Measurements from ENCODE around the gene TGM1.

The TGM1 gene

DNA sequence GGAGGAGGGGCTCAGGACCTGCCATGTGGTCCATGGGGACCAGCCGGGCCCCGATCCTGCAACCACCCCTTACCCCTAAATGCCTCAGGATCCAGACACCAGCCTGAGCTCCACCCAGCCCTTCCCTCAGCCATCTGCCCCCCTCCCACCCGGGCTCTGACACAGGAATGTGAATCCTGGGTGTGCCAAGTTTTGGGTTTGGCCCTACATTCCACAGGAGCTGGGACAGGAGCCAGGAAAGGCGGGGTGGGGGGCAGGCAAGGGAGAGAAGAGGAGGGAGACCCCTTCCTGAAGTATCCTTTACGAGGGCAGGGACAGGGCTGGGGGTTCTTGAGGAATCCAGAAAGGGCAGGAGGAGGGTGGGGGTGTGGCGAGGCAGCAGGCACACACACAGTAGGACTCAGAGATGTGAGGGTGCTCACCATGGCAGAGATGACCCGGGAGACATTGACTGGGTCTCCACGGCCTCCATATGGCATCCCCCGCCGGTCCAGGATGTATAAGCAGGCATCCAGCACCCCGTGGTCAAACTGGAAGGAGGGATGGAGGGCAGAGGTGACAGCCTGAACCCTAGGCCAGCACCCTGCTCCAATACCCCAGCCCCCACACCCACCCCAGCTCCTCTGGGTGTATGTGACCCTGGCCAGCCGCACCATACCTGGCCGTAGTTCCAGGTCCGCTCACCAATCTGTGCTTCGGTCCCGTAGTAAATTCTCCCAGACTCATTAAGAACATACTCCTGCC lies 3.5 kb downstream of the TGM1 start:
- Histone ChIP-seq H3K4me3 (ENCODE audit: low read depth, low read length) (no peak overlapping the region), H3K4me1 (ENCODE audit: control insufficient read depth, insufficient read depth, low read length, unreplicated experiment) (peaks cover 8% of the 10 kb centered on the region), H2AFZ (ENCODE audit: low read length, unreplicated experiment) (no peak overlapping the region), H3K27ac (ENCODE audit: low read depth, low read length) (no peak overlapping the region), H3K79me2 (ENCODE audit: control insufficient read depth, insufficient read depth, low read length, unreplicated experiment) (no peaks in the 10 kb centered on the region), H3K36me3 (ENCODE audit: insufficient read depth, low read length) (no peaks in the 10 kb centered on the region), H3K27me3 (ENCODE audit: insufficient read depth, low read length) (no peaks in the 10 kb centered on the region)

DNA sequence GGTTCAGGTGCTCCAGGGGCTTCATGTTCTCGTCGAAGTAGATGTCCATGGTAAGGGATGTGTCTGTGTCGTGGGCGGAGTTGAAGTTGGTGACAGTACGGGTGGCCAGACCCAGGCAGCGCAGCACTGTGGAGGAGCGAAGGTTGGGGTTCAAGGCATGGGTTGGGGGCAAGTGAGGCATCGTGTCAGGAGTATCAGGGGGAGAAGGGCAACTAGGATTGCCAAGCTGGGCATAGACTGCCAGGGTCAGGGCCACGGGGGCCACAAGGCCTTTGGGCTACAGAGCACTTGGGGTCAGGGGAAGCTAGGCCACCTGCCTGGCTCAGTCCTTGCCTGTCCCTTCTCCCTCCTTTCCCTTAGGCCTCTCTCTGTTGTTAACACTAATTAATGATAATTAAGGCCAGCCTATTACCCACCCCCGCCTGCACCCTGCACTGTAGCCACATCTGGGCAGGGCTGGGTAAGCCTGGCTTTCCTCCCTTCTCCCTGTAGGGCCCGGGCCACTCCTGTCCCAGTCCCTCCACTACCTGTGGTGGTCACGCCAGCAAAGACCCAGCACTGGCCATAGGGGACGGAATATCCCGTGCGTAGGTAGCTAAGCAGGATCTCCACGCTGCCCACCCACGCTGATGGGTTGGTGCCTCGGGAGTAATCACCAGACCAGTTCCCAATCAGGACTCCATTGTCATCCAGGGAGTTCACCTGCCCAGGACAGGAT lies 4.3 kb downstream of the TGM1 start:
- Histone ChIP-seq H3K4me1 (ENCODE audit: control insufficient read depth, insufficient read depth, low read length, unreplicated experiment) (peaks cover 8% of the 10 kb centered on the region), H3K36me3 (ENCODE audit: insufficient read depth, low read length) (no peaks in the 10 kb centered on the region), H2AFZ (ENCODE audit: low read length, unreplicated experiment) (no peak overlapping the region), H3K27me3 (ENCODE audit: insufficient read depth, low read length) (no peaks in the 10 kb centered on the region), H3K4me3 (ENCODE audit: low read depth, low read length) (no peak overlapping the region), H3K79me2 (ENCODE audit: control insufficient read depth, insufficient read depth, low read length, unreplicated experiment) (no peaks in the 10 kb centered on the region), H3K27ac (ENCODE audit: low read depth, low read length) (no peak overlapping the region)

DNA sequence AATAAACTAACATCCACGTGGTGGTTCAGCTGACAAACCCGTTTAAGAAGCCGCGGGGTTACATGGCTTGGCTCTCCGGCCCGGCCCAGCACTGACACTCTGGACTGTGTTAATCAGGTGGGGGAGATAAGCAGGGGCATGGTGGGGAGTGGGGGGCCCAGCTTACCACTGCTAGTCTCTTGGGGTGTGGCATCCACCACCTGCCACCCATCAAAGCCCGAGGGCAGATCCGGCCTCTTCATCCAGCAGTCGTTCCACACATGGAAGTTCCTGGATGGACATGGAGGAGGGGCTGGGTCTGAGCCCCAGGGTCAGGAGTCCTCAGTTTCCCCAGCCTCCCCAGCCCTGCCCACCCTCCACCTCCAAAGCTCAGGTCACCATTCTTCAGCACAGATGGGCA lies 4.9 kb downstream of the TGM1 start:
- Histone ChIP-seq H3K4me3 (ENCODE audit: low read depth, low read length) (no peak overlapping the region), H2AFZ (ENCODE audit: low read length, unreplicated experiment) (no peak overlapping the region), H3K27ac (ENCODE audit: low read depth, low read length) (no peak overlapping the region), H3K4me1 (ENCODE audit: control insufficient read depth, insufficient read depth, low read length, unreplicated experiment) (peaks cover 8% of the 10 kb centered on the region), H3K27me3 (ENCODE audit: insufficient read depth, low read length) (no peaks in the 10 kb centered on the region), H3K79me2 (ENCODE audit: control insufficient read depth, insufficient read depth, low read length, unreplicated experiment) (no peaks in the 10 kb centered on the region), H3K36me3 (ENCODE audit: insufficient read depth, low read length) (no peaks in the 10 kb centered on the region)

DNA sequence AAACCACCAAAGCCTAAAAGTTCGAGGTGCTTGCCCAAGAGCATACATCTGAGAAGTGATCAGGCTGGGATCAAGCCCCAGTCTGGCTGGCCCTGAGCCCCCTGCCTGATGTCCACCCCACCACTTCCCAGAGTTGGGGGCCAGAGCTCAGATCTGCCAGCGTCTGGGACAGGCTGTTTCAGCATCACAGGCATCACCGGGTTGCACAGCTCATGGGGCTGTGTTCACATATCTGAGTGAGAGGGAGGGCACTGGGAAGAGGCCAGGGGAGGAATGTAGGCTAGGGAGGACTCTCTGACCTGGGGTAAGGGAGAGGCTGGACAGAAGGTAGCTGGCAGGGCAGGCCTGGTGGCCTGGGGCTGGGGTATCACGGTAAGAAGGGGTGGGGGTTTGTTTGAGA lies 6.0 kb downstream of the TGM1 start:
- peaks cover 13% of the 10 kb centered on the region for H3K4me1 ChIP-seq (ENCODE audit: control insufficient read depth, insufficient read depth, low read length, unreplicated experiment)
- H3K36me3 ChIP-seq (ENCODE audit: insufficient read depth, low read length), result no peaks in the 10 kb centered on the region
- H3K27me3 ChIP-seq (ENCODE audit: insufficient read depth, low read length), result no peaks in the 10 kb centered on the region
- no peak overlapping the region for H3K27ac ChIP-seq (ENCODE audit: low read depth, low read length)
- no peaks in the 10 kb centered on the region for H3K79me2 ChIP-seq (ENCODE audit: control insufficient read depth, insufficient read depth, low read length, unreplicated experiment)
- H2AFZ ChIP-seq (ENCODE audit: low read length, unreplicated experiment), result no peak overlapping the region
- no peak overlapping the region for H3K4me3 ChIP-seq (ENCODE audit: low read depth, low read length)

DNA sequence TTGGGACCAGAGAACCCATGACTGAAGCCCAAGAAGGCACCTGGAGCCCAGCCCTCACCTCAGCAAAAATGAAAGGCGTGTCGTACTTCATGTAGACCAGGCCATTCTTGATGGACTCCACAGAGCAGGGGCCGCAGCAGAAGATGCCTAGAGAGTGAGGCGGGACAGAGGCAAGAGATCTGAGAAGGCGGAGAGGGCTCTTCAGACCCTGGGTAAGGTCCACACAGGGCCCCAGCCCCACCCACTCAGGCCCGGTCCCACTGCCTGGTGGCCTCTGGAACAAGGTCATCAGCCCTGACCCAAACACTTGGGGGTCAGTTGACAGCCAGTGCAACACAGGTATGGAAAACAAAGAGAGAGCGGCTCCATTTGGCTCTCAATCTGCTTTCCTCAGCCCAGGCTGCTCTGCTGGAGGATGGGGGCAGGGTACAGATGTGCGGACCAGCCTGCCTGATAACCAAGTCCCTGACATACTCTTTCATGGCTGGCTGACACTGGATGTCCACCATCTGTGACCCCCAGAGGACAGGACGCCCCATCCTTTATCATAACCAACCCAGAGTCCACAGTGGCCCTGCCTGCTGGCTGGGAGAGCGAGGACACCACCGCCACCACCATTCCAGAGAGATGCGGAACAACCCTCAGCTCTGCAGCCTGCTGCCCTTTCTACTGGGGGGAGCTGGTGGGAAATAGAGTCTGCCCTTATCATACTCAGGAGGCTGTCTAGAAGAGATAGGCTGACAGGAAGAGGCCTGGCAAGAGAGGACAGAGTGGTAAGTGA lies 6.9 kb downstream of the TGM1 start:
- Histone ChIP-seq H3K79me2 (ENCODE audit: control insufficient read depth, insufficient read depth, low read length, unreplicated experiment) (no peaks in the 10 kb centered on the region), H2AFZ (ENCODE audit: low read length, unreplicated experiment) (no peak overlapping the region)

DNA sequence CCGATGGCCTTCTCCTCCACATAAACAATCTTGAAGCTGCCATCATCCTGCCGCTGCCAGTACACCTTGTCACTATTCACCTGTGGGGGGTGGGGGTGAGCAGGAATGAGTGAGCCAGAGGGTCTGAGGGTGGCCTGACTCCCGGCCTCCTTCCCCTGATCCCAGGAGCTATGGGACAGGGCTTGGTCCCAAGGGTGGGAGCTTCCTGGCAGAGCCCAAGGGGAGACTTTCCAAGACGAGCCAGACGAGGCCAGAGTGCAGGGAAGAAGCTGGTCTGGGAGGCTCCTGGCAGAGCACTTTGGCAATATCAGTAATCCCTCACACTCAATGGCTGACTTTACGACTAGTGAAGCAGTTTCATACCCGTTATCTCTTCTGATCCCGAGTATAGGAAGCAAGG lies 7.5 kb downstream of the TGM1 start:
- Histone ChIP-seq H3K4me3 (ENCODE audit: low read depth, low read length) (no peak overlapping the region), H3K27me3 (ENCODE audit: insufficient read depth, low read length) (no peaks in the 10 kb centered on the region), H3K4me1 (ENCODE audit: control insufficient read depth, insufficient read depth, low read length, unreplicated experiment) (peaks cover 27% of the 10 kb centered on the region), H2AFZ (ENCODE audit: low read length, unreplicated experiment) (no peak overlapping the region), H3K27ac (ENCODE audit: low read depth, low read length) (no peak overlapping the region), H3K79me2 (ENCODE audit: control insufficient read depth, insufficient read depth, low read length, unreplicated experiment) (no peaks in the 10 kb centered on the region), H3K36me3 (ENCODE audit: insufficient read depth, low read length) (no peaks in the 10 kb centered on the region)

More for the DNA sequence above, 6.9 kb downstream of the TGM1 start:
- no peaks in the 10 kb centered on the region for H3K36me3 ChIP-seq (ENCODE audit: insufficient read depth, low read length)
- no peak overlapping the region for H3K27ac ChIP-seq (ENCODE audit: low read depth, low read length)
- H3K27me3 ChIP-seq (ENCODE audit: insufficient read depth, low read length), result no peaks in the 10 kb centered on the region
- peaks cover 20% of the 10 kb centered on the region for H3K4me1 ChIP-seq (ENCODE audit: control insufficient read depth, insufficient read depth, low read length, unreplicated experiment)
- H3K4me3 ChIP-seq (ENCODE audit: low read depth, low read length), result no peak overlapping the region

DNA sequence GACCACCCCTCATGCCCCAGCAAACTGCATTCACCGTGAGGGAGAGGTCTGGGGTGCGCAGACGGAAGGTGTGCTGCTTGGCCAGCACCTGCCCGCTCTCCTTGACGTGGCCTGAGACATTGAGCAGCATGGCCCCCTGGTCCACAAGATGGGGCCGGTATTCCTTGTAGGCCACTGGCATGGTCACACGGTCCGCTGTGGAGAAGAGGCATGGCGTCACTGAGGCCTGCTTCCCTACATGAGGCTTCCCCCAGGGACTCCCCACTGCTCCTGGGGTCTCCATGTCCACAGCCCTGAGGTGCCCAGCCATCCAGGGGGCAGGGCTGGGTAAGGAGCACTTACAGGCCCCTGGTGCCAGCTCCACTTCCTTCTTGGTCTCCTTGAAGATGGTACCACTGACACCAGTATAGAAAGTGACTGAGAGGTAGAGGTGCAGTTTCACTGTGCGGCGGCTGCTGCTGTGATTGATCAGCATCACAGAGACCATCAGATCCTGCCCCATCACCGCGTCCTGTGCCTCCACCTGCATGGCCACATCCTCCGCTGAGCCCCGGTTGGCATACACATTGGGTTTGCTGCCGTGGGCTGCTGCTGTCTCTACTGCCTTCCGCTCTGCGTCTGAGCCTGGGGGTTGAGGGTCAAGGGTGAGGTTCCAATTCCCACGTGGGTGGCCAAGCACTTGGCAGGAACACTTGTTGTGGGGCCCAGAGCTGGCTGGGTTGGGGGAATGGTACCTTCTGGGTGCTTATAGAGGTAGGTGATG lies 8.2 kb downstream of the TGM1 start:
- no peaks in the 10 kb centered on the region for H3K36me3 ChIP-seq (ENCODE audit: insufficient read depth, low read length)
- H3K79me2 ChIP-seq (ENCODE audit: control insufficient read depth, insufficient read depth, low read length, unreplicated experiment), result no peaks in the 10 kb centered on the region
- H2AFZ ChIP-seq (ENCODE audit: low read length, unreplicated experiment), result no peak overlapping the region
- no peaks in the 10 kb centered on the region for H3K27me3 ChIP-seq (ENCODE audit: insufficient read depth, low read length)
- H3K4me3 ChIP-seq (ENCODE audit: low read depth, low read length), result no peak overlapping the region
- peaks cover 29% of the 10 kb centered on the region for H3K4me1 ChIP-seq (ENCODE audit: control insufficient read depth, insufficient read depth, low read length, unreplicated experiment)
- H3K27ac ChIP-seq (ENCODE audit: low read depth, low read length), result no peak overlapping the region

DNA sequence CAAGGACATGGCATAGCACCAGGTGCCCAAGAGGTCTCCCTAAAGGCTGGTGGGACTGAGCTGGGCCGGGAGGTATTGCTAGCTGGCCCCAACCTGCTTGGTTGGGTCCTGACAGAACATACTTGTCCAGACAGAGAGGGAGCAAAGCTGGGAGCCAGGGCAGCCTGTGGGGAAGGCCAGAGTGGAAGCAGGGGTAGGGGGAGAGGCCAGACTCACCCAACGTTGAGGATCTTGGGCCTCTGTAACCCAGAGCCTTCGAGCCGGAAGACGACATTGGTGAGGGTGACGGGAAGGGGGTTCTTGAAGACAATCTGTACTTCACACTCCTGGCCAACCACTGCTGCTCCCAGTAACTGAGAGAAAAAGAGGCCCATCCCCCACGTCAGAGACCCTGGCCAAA lies 9.0 kb downstream of the TGM1 start:
- H3K27me3 ChIP-seq (ENCODE audit: insufficient read depth, low read length), result no peaks in the 10 kb centered on the region
- no peak overlapping the region for H2AFZ ChIP-seq (ENCODE audit: low read length, unreplicated experiment)
- no peaks in the 10 kb centered on the region for H3K36me3 ChIP-seq (ENCODE audit: insufficient read depth, low read length)
- no peaks in the 10 kb centered on the region for H3K79me2 ChIP-seq (ENCODE audit: control insufficient read depth, insufficient read depth, low read length, unreplicated experiment)
- no peak overlapping the region for H3K4me3 ChIP-seq (ENCODE audit: low read depth, low read length)
- H3K27ac ChIP-seq (ENCODE audit: low read depth, low read length), result no peak overlapping the region
- H3K4me1 ChIP-seq (ENCODE audit: control insufficient read depth, insufficient read depth, low read length, unreplicated experiment), result peaks cover 22% of the 10 kb centered on the region

DNA sequence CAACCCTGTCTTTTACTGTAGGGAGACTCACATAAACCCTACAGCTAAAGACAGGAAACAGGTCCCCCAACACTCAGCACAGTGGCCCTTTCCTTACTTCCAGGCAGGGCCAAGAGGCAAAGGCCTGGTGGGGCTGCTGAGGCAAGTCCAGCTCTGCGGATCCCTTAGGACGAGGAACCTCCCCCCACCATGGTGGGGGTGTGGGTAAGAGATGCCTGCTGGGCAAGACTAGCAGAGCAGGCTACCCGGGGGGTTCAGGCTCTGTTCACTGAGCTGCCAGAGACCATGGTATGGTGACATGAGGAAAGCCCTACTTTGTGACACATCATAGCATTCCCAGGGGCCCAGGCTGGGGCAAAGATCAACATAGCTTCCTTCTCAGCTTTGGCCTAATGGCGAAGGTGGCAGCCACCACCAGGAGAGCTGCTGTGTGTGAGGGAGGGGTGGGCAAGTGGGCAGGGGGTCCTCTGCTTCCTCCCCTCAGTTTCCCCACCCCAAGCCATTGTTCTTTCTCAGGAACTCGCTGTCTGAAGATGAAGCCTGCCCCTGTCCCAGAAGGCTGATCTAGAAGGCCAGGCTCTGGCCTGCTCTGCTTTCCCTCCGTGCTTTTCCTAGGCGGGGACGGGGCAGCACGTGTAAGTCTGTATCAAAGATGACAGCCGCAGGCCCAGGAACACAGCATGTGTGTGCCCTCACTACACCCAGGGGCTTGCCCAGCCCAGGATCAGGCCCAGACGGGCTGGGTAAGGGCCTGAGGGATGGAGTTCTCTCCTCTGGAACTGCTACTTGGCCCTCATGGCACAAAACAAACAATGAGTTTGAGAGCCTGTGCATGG lies 10.5 kb downstream of the TGM1 start:
- H3K27me3 ChIP-seq (ENCODE audit: insufficient read depth, low read length), result no peaks in the 10 kb centered on the region
- no peak overlapping the region for H3K4me3 ChIP-seq (ENCODE audit: low read depth, low read length)
- no peak overlapping the region for H3K27ac ChIP-seq (ENCODE audit: low read depth, low read length)
- no peaks in the 10 kb centered on the region for H3K79me2 ChIP-seq (ENCODE audit: control insufficient read depth, insufficient read depth, low read length, unreplicated experiment)
- peaks cover 20% of the 10 kb centered on the region for H3K4me1 ChIP-seq (ENCODE audit: control insufficient read depth, insufficient read depth, low read length, unreplicated experiment)
- H3K36me3 ChIP-seq (ENCODE audit: insufficient read depth, low read length), result no peaks in the 10 kb centered on the region
- no peak overlapping the region for H2AFZ ChIP-seq (ENCODE audit: low read length, unreplicated experiment)

DNA sequence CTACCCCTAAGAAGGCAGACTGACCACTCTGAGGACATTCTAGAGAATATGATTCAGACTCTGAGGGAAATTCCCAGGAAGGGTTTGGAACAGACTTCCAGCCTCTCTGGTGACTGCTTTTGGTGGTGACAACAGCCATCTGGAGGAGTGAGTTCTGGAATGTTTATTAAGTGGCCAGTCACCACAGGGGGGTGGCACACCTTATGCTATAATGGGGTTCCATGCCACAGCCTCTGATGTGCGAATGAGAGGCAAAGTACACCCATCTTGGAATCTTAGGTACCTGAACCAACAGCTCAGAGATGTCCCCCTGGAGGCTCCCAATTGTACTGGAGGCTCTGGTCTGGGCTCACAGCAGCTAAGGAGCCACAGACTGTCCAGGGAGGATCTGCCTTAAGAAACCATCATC lies 11.1 kb downstream of the TGM1 start:
- H3K36me3 ChIP-seq (ENCODE audit: insufficient read depth, low read length), result no peaks in the 10 kb centered on the region
- H3K27me3 ChIP-seq (ENCODE audit: insufficient read depth, low read length), result no peaks in the 10 kb centered on the region
- H3K27ac ChIP-seq (ENCODE audit: low read depth, low read length), result no peak overlapping the region
- H3K79me2 ChIP-seq (ENCODE audit: control insufficient read depth, insufficient read depth, low read length, unreplicated experiment), result no peaks in the 10 kb centered on the region
- H3K4me3 ChIP-seq (ENCODE audit: low read depth, low read length), result no peak overlapping the region
- peaks cover 22% of the 10 kb centered on the region for H3K4me1 ChIP-seq (ENCODE audit: control insufficient read depth, insufficient read depth, low read length, unreplicated experiment)
- H2AFZ ChIP-seq (ENCODE audit: low read length, unreplicated experiment), result no peak overlapping the region

Data from ACC112 (cell line).